GM18498 (cell line): ENCODE data around the gene POLH.

Experiments
- ATAC-seq: cut with Tn5 transposase; IDR thresholded peaks from one replicate; pipeline ENCODE4 v1.9.1; 2021; ENCODE audit warnings: mild to moderate bottlenecking, moderate library complexity; ENCODE audit not compliant: unreplicated experiment

The POLH gene

GRCh38 chr6:43604174-43604573, 28.2 kb downstream of the POLH start:
- no peak for ATAC-seq

GRCh38 chr6:43606019-43606418, 30.0 kb downstream of the POLH start:
- ATAC-seq = no peak

- no peak for ATAC-seq
Measured at GRCh38 chr6:43608310-43608763, 32.4 kb downstream of the POLH start.

- ATAC-seq = no peak
Measured at GRCh38 chr6:43608807-43609206, 32.8 kb downstream of the POLH start.

GRCh38 chr6:43609402-43609801, 33.4 kb downstream of the POLH start:
- no peak for ATAC-seq

GRCh38 chr6:43610431-43610830, 34.4 kb downstream of the POLH start:
- no peak for ATAC-seq

GRCh38 chr6:43613721-43614395, 37.9 kb downstream of the POLH start:
- ATAC-seq = no peak

GRCh38 chr6:43614396-43614730, 38.4 kb downstream of the POLH start:
- no peak for ATAC-seq

GRCh38 chr6:43616725-43617472, 40.9 kb downstream of the POLH start:
- no peak for ATAC-seq

- ATAC-seq = no peak
Measured at GRCh38 chr6:43621078-43621835, 45.3 kb downstream of the POLH start.

GRCh38 chr6:43621836-43622180, 45.8 kb downstream of the POLH start:
- ATAC-seq = no peak

- ATAC-seq = no peak
Measured at GRCh38 chr6:43622541-43622940, 46.6 kb downstream of the POLH start.

- ATAC-seq = no peak
Measured at GRCh38 chr6:43623880-43624785, 48.1 kb downstream of the POLH start.

- no peak for ATAC-seq
Measured at GRCh38 chr6:43624786-43625288, 48.9 kb downstream of the POLH start.

GRCh38 chr6:43625393-43625992, 49.5 kb downstream of the POLH start:
- no peak for ATAC-seq

GRCh38 chr6:43627008-43627825, 51.2 kb downstream of the POLH start:
- no peak for ATAC-seq

- peak; percentile 22 for ATAC-seq
Measured at GRCh38 chr6:43628393-43629103, 52.6 kb downstream of the POLH start.

- ATAC-seq = peak; percentile 85
Measured at GRCh38 chr6:43629104-43629504, 53.1 kb downstream of the POLH start, which contains the start of gene GTPBP2. GTPBP2 (minus strand) TSS chr6:43629264; CDS start chr6:43629162, 102 bp downstream.
